Ureter (tissue), 1 donor: ENCODE data around the gene WDR75. TPM values are rescaled to one million over a fixed set of nuclear protein-coding genes. Genes with fewer than 3 reads are reported as not detected.
"Not testable (repeated sequence)": the region's sequence is repeated elsewhere in the genome, so short reads cannot be mapped to it uniquely, and the experiment has no call there.

Source experiments
- DNase-seq: peaks from one replicate; pipeline ENCODE4 v3.0.0-alpha.2; 2020; ENCODE audit warnings: low spot score
- total RNA-seq: library from RNA; stranded (reverse); gene quantifications from one replicate; pipeline ENCODE4 v1.2.4, GENCODE V29; 2023
- donor health status: DM: yes; HTN: yes; CAD: no.

WDR75 gene
- total RNA-seq, 1 donor from 2014 or later: 43.0 TPM

- DNase-seq: no peak
Observed at GRCh38 chr2:189441709-189442074, 418 bp downstream of the WDR75 start.

DNA sequence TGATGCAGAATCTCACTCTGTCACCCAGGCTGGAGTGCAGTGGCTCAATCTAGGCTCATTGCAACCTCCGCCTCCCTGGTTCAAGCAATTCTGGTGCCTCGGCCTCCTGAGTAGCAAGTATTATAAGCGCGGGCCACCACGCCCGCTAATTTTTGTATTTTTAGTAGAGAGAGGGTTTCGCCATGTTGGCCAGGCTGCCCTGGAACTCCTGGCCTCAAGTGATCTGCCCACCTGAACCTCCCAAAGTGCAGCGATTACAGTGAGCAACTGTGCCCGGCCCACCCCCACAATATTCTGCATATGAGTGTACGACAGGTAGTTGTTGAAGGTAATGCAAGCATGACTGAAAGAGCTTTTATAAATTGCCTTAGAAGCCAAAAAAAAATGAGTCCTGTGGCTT, 1.2 kb downstream of the WDR75 start:
- DNase-seq: no peak

GRCh38 chr2:189444322-189444721, 3.0 kb downstream of the WDR75 start:
- no peak for DNase-seq

GRCh38 chr2:189446780-189447179, 5.5 kb downstream of the WDR75 start:
- DNase-seq: no peak

DNA sequence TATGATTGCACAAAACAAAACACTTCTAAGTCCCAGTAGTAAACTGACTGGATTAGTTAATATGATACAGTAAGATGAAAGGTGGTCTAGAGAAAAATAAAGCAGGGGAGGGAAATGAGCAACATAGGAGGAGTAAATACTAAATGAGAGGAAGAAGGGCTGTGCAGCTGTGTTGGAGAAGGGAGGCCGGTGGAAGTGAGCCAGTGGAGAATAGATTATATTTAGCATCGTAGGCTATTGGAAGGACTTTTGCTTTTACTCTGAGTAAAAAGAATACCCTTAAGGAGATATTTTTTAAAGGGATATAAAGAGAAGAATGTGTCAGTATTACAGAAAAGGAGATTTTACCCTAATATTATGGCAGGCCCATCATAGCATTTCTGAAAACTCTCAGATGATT, 12.7 kb downstream of the WDR75 start:
- no peak for DNase-seq

- DNase-seq: no peak
Observed at GRCh38 chr2:189465076-189465475, 23.8 kb downstream of the WDR75 start.

GRCh38 chr2:189465478-189465877, 24.2 kb downstream of the WDR75 start:
- no peak for DNase-seq

GRCh38 chr2:189466046-189466445, 24.8 kb downstream of the WDR75 start:
- no peak for DNase-seq

DNA sequence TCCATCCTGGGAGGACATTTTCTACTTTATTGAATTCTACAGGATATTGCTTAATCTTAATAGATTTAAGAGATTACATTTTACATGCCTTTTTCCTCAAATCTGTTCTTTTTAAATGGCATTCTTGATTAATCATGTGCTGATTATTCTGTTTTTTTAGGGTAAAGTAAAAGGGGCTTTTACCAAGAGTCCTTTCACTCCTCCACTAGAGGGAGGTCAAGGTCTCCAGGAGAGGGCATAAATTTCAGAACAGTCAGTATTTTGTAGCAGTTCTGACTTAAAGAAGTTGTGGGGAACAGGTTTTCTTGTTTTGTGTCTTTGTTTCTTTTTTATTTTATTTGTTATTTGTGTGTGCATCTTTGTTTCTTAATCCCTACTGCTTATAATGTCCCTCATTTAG, 25.4 kb downstream of the WDR75 start:
- no peak for DNase-seq

DNA sequence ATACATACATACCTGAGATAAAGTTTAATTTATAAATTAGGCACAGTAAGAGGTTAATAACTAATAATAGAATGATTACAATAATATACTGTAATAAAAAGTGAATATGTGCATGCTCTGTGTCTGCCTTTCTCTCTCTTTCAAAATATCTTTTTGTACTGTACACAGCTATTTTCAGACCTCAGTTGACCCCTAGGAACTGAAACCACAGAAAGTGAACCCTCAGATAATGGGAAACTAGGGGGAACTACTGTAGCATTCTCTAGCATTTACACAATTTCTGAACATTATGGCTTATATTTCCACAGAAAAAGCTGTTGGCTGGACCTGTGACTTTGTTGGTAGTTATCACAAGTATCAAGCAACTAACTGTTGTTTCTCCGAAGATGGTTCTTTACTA, 25.9 kb downstream of the WDR75 start:
- DNase-seq: no peak

- no peak for DNase-seq
Observed at GRCh38 chr2:189467593-189467992, 26.3 kb downstream of the WDR75 start.

- no peak for DNase-seq
Observed at GRCh38 chr2:189474526-189474925, 33.3 kb downstream of the WDR75 start.

DNA sequence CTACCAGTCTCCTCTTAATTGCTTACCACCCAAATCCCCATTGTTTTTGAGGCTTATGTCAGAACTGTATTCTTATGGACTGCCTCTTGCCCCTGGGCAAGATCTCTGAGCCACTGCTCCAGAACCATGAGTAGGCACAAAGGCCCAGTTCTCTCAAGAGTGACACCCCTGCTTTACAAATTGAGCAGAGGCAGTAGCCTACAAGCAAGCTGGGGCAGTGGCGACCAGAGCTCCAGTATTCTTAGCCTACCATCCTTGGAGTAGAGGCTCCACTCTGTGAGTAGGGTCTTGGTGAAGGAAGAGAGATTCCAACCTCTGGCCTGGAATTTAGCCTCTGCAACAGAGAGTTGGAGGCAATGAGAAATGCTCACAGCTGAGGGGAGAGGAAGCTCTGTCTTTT, 36.5 kb downstream of the WDR75 start:
- no peak for DNase-seq

DNA sequence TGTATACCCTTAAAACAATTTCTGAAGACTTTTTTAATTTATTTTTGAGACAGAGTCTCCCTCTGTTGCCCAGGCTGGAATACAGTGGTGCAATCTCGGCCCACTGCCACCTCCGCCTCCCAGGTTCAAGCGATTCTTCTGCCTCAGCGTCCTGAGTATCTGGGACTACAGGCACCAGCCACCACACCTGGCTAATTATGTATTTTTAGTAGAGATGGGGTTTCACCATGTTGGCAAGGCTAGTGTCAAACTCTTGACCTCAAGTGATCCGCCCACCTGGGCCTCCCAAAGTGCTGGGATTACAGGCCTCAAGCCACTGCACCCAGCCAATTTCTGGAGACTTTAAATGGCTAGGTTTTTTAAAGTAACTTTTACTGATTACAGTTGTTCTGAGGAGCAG, 37.0 kb downstream of the WDR75 start:
- not testable (repeated sequence) for DNase-seq

GRCh38 chr2:189481071-189481470, 39.8 kb downstream of the WDR75 start:
- DNase-seq: no peak

DNA sequence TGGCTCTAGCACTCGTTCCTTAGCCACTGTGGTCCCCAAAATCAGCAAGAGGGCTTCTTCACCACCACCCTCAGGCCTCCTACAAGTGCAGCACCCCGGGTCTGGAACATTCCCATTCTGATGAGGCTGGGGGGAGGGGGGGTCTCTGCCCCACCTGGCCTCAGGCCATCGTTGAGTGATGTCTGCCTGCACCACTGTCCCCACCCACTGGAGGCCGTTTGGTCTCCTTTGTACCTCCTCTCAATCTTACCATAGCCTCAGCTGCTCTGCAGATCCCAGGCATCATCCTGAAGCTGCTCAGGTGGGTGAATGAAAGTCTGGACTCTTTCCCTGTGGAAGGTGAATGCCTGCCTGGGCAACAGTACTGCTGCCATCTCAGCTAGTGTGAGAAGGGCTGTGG, 42.3 kb downstream of the WDR75 start:
- DNase-seq: no peak

- no peak for DNase-seq
Observed at GRCh38 chr2:189483980-189484740, 42.9 kb downstream of the WDR75 start.

- no peak for DNase-seq
Observed at GRCh38 chr2:189485146-189485545, 43.9 kb downstream of the WDR75 start.

DNA sequence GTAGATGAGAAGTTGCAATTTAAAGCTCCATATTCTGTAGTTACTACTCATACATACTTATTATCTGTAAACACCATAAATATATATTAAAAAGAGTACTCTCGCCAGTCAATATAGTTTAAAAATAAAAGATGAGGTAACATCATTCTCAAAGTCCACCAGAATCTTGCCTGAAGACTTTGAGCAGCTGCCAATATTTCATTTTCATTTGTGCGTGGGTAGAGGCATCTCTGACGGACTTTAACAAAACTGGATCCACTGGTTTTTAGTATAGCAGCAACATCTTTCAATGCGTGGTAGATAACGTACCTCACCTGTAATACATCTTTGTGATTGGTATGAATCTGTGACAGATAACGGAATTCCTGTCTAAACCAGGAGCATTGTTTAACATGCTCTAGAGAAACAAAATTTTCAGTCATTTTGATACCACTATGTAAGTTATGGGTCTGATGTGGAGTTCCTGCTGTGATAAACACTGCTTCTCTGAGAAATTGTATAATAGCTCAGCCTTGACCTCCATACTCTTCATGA, 45.0 kb downstream of the WDR75 start:
- DNase-seq: no peak

- no peak for DNase-seq
Observed at GRCh38 chr2:189487283-189488007, 46.2 kb downstream of the WDR75 start.

DNA sequence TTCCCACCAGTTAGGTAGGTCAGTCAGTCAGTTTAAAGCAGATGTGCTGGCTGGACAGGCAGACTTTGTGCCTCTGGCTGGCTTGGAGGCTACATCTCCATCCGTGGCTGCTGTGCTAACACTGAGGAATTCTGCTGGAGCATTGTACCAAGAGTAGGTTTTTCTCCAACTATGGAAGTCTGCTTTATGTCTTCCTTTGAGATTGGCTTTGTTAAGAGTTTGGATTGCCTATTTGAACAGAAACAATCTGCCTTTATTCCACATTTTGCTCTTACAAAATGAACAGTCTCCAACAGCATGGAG, 46.7 kb downstream of the WDR75 start:
- no peak for DNase-seq

- DNase-seq: no peak
Observed at GRCh38 chr2:189492451-189492850, 51.2 kb downstream of the WDR75 start.

GRCh38 chr2:189498205-189498604, 56.9 kb downstream of the WDR75 start:
- DNase-seq: no peak
